HG03558 (cell line): ENCODE results near the gene PAQR6.
"Not testable (repeated sequence)": the region's sequence is repeated elsewhere in the genome, so short reads cannot be mapped to it uniquely, and the experiment has no call there.

Experiments used
- ATAC-seq: cut with Tn5 transposase; IDR thresholded peaks from one replicate; pipeline ENCODE4 v1.9.1; 2021; ENCODE audit warnings: moderate number of reproducible peaks; ENCODE audit not compliant: unreplicated experiment; ENCODE audit errors: extremely low read depth

PAQR6 gene

DNA sequence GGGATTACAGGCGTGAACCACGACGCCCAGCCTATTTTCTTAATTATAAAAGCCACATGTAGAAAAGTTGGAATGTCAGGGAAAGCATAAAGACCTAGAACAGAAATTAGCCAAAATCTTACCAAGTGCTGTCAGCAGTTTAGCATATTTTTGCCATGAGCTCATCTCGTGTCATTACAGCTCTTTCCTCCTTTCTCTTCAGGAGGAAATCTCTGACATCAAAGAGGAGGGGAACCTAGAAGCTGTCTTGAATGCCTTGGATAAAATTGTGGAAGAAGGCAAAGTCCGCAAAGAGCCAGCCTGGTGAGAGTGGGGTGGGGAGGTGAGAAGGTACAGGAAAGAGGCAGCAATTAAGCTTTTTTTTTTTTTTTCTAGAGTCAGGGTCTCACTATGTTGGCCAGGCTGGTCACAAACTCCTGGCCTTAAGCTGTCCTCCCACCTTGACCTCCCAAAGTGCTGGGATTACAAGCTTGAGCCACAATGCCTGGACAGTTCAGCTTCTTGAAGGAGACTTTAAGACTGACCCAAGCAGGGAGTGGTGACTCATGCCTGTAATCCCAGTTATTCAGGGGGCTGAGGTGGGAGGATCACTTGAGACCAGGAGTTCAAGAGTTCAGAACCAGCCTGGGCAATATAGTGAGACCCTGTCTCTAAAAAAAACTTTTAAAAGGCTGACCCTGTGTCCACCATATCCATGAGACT is 14.3 kb downstream of the PAQR6 start:
- ATAC-seq = no peak

GRCh38 chr1:156232201-156232894 is 15.5 kb downstream of the PAQR6 start:
- ATAC-seq = no peak

- ATAC-seq = no peak
These were observed 17.4 kb downstream of the PAQR6 start for GRCh38 chr1:156230473-156230837.

- ATAC-seq = no peak
These were observed 17.9 kb downstream of the PAQR6 start for GRCh38 chr1:156229809-156230472.

DNA sequence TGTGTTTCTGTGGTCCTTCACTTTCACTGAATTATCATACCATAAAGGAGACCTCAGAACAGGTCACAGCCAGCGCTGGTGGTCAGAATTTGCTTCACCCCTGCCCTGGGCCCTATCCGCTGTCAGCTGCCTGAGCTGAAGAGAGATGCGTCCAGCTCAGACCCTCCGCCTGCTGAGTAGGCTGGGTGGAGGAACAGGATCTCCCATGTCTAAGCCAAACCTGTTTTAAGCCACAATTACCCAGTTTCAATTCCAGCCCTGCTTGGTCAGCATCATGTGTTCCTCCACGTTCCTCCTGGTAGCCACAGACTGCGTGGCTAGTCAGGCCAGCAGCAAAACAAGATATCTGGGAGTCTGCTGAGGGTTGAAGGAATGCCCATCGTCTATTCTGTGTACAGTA is 19.4 kb downstream of the PAQR6 start:
- ATAC-seq = no peak

DNA sequence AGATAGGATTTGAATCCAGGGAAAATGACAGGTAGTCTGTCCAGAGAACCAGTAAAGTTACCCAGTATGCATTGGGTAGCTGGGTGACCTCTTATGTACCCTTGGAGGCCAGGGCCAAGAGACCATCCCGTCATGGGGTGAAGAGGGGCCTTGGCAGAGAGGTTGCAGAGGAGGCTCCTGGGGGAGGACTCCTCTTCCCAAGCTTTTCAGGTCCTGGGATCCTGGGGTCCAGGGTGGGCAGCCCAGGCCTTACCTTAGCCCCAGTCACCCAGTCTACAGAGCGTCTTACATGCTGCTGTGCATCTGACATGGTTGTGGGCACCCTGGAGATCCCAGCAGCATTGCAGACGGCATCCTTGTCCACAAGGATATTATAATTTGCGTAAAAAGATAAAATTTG is 21.1 kb downstream of the PAQR6 start:
- ATAC-seq = no peak

GRCh38 chr1:156226116-156226538 is 21.7 kb downstream of the PAQR6 start:
- ATAC-seq = peak; percentile 51

GRCh38 chr1:156225677-156226014 is 22.2 kb downstream of the PAQR6 start:
- no peak for ATAC-seq

GRCh38 chr1:156221986-156222692 is 25.7 kb downstream of the PAQR6 start:
- ATAC-seq = no peak

GRCh38 chr1:156220226-156220625 is 27.6 kb downstream of the PAQR6 start:
- ATAC-seq = no peak

DNA sequence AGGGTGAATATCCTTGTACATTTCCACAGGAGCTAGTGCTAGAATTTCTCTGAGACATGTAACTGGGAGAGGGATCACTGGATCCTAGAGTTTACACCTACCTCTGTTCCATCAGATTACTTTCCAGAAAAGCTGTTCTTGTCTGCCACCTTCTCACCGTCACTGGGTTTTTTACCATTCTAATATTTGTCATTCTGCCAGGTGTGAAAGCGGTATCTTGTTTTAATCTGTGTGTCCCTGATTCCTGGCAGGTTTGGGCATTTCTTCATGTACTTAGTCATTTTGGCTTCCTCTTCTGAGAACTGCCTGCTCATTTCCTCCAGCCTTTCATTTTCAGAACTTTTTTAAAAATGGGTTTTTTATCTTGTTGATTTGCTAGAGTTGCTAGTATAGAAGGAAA is 30.0 kb downstream of the PAQR6 start:
- no peak for ATAC-seq

DNA sequence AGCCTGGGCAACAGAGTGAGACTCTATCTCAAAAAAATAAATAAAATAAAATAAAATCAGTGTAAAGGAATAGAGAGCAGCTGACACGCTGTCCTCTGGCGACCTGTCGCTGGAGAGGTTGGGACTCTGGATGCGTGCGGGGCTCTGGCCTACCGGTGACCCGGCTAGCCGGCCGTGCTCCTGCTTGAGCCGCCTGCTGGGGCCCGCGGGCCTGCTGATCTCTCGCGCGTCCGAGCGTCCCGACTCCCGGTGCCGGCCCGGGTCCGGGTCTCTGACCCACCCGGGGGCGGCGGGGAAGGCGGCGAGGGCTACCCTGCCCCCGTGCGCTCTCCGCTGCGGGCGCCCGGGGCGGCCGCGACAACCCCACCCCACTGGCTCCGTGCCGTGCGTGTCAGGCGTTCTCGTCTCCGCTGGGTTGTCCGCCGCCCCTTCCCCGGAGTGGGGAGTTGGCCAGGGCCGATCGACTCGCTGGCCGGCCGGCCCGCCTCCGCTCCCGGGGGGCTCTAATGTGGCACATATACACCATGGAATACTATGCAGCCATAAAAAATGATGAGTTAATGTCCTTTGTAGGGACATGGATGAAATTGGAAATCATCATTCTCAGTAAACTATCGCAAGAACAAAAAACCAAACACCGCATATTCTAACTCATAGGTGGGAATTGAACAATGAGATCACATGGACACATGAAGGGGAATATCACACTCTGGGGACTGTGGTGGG is 31.3 kb downstream of the PAQR6 start:
- not testable (repeated sequence) for ATAC-seq

DNA sequence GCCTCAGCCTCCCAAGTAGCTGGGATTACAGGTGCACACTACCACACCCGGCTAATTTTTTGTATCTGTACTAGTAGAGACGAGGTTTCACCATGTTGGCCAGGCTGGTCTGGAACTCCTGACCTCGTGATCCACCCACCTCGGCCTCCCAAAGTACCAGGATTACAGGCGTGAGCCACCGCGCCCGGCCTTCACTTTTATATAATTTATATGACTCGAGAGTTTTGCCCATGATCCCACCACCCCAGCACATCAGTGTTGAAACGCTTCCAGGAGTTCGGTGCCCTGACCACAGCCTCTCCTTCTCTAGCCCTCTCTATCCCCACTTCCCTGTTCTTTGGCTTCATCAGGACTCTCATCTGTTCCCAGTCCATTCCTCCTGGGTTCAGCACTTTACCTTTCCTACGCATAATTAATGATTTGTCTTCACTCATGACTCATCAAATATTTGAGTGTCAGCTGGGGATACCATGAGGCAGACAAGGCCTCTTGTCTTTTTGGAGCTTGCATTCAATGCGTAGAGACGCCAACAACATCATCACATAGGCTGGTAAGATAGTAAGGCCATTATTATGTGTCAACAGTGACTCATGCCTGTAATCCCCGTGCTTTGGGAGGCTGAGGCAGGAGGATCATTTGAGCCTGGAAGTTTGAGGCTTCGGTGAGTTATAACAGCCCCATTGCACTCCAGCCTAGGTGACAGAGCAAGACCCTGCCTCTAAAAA is 33.7 kb downstream of the PAQR6 start:
- ATAC-seq = no peak

DNA sequence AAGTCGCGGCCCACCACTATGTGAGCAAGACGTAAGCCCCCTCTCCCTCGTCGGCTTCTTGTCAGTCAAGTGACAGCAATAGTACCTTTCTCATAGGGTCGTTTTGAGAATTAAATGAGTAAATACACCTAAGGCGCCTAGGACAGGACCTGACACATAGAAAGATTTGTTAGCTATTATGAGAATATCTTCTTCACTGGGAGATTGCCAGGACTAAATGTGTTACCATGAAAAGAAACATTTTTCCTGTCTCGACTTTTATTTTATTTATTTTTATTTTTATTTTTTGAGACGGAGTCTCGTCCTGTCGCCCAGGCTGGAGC is 34.3 kb downstream of the PAQR6 start:
- no peak for ATAC-seq

DNA sequence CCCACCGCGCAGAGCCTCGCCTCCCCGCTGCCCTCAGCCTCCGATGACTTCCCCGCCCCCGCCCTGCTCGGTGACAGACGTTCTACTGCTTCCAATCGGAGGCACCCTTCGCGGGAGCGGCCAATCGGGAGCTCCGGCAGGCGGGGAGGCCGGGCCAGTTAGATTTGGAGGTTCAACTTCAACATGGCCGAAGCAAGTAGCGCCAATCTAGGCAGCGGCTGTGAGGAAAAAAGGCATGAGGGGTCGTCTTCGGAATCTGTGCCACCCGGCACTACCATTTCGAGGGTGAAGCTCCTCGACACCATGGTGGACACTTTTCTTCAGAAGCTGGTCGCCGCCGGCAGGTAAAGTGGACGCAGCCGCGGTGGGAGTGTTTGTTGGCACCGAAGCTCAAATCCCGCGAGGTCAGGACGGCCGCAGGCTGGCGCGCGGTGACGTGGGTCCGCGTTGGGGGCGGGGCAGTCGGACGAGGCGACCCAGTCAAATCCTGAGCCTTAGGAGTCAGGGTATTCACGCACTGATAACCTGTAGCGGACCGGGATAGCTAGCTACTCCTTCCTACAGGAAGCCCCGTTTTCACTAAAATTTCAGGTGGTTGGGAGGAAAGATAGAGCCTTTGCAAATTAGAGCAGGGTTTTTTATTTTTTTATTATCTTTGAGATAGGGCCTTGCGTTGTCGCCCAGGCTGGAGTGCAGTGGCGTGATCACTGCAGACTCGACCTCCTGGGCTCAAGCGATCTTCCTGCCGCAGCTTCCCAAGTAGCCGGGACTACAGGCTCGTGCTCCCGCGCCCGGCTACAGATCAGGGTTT is 34.8 kb downstream of the PAQR6 start, which contains the start of gene PMF1:
Gene PMF1, plus strand, starts transcription at position 175 of the 811 bp plus-strand sequence. Its CDS starts 9 bp downstream, at position 184.
- ATAC-seq = no peak

DNA sequence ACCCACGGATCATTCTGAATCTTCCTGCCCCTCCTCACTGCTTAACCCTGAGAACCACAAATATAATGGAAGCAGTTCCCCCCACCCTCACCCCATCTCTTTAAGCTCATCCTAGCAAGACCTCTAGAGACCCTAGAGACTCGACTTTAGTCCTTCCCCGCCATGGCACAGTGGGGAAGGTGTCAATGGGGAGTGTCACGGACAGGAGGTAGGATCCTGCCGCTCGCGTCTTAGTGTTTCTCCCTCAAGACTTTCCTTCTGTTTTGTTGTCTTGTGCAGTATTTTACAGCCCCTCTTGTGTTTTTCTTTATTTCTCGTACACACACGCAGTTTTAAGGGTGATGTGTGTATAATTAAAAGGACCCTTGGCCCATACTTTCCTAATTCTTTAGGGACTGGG is 35.7 kb downstream of the PAQR6 start:
- ATAC-seq = no peak

- no peak for ATAC-seq
These were observed 36.6 kb downstream of the PAQR6 start for GRCh38 chr1:156211243-156211642.

DNA sequence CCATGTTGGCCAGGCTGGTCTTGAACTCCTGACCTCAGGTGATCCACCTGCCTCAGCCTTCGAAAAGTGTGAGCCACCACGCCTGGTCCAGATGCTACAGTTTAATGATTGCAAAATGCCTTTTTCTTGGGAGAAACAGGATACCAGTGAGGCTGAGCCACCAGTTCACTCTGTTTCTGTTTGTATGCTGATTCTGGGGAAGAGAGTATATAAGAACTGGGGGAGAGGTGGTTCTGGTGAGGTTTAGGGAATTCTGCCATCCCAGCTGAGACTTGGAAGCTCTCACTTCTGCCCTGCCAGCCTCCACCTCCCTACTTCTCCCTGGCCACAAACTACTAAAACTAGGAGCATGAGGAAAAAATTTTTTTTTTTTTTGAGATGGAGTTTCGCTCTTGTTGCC is 43.2 kb downstream of the PAQR6 start:
- no peak for ATAC-seq

DNA sequence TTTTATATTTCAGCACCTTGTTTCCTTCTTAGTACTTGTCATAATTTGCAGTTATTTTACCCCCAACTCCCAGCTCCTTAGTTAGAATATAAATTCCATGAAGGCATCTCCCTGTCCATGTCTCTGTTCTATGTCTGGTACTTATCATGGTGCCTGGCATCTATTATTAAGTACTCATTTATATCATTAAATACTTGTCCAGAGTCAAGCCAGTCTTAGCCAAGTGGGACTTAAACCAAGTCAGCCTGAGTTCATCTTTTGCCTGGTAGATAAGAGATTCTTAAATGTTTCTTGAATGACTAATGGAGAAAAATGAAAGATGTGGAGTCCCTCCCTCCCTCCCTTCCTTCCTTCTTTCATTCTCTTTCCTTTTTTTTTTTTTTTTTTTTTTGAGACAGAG is 44.5 kb downstream of the PAQR6 start:
- ATAC-seq = no peak
